HG02970 (cell line): ENCODE measurements around the gene MNS1.
"Not testable (repeated sequence)": the region's sequence is repeated elsewhere in the genome, so short reads cannot be mapped to it uniquely, and the experiment has no call there.

Experiments
- ATAC-seq: cut with Tn5 transposase; IDR thresholded peaks from one replicate; pipeline ENCODE4 v1.9.1; 2021; ENCODE audit warnings: mild to moderate bottlenecking, moderate library complexity, moderate number of reproducible peaks; ENCODE audit not compliant: unreplicated experiment, low FRiP score

MNS1 gene

DNA sequence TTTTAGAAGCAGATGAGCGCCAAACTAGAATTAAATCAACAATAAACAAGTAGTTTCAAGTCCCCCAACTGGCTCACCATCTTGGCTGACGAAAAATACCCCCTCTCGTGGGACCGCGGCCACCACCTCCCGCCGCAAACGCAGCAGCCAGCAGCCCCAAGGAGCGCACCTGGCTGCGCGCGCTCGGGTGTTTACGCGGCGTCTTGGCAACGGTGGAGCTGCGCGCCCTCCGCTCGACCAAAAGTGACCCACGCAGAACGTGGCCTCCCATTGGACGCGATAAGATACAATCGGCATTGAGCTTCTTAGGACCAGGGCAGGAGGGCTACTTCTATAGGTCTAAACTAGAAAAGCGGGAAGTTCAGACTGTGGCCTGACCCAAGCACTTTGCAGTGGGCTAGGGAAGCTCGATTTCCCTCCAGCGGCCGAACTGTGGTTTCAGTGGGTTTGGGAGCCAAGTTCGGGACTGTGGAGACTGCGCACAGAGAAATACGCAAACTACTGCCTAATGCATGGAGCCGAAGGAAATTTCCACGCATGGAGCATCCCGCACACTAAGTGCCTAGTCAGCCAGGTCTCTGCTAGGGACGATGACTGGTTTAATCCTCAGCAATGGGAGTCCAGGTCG lies at the start of gene MNS1:
MNS1 (minus strand) TSS at position 245 of the 628 bp plus-strand sequence; CDS start at position 80, 165 bp downstream.
- peak; percentile 98 for ATAC-seq

GRCh38 chr15:56496635-56497034 lies 31.7 kb upstream of the MNS1 start:
- ATAC-seq, result no peak

GRCh38 chr15:56495533-56495932 lies 30.6 kb upstream of the MNS1 start:
- ATAC-seq, result no peak

DNA sequence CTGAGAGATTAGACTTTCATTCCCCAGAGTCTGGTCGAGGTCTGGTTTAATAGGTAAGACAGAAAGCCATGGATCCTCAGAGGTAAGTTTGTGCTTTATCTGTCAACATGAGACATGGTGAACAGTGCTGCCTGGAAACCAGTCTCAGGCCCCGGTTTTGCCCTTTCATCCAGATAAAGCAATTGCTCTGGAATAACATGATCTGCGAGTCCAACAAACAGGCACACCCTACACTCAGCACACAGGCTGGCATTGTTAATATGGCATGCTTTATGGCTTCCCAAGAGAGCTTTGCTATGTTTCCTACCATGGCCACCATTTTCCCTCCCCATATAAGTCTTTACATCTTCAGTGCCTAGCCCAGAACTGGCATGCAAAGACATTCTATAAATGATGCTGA lies 30.1 kb upstream of the MNS1 start:
- no peak for ATAC-seq

DNA sequence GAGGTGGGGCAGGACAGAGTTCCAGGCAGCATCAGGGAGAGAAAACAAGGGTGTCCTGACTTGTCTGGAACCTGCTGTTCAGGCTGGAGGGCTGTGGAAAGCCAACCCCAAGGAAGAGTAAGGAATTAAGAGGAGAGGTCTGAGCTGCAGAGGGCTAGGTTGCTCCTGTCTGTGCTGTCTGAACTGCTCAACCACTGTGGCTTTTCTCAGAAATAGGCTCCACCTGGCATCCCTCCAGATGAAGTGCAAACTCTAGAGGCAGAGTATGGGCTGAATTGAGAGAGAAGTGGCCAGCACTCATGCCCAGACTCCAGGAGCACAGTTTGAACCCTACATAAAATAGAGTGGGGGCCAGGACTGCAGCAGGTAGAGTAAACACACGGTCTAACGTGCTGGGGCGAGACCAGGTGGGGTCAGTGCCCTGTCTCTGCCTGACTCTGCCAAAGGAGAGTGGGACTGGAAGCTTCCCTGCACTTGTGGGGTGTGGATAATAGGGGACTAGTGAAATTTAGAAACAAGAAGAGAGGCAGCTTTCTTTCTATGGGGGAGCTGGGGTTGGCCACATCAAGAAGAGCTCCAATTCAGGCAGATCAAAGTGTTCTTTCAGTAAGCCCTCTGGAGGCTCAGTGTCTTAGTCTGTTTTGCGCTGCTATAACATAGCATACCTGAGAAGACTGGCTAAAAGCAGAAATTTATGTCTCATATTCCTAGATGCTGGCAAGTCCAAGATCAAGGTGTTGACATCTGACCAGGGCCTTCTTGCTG lies 28.0 kb upstream of the MNS1 start:
- no peak for ATAC-seq

- no peak for ATAC-seq
Measured at GRCh38 chr15:56492236-56492635, 27.3 kb upstream of the MNS1 start.

GRCh38 chr15:56491110-56491722 lies 26.3 kb upstream of the MNS1 start:
- ATAC-seq, result no peak

DNA sequence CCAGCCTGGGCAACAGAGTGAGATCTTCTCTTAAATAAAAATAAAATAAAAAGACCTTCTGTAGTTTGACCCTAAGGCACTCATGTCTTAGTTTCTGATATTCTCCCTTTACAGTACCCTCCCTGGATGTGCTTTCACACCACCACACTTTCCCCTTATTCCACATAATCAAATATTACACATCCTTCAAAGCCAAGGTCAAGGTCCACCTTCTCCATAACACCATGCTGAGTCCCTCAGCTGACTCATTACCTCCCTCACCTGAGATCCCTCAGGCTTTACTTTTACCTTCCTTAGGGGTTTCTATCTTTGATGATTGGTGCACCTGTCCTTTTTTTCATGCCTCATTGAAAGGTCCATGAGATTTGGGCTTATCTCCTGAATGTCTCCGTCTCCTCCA lies 25.5 kb upstream of the MNS1 start:
- ATAC-seq, result no peak

DNA sequence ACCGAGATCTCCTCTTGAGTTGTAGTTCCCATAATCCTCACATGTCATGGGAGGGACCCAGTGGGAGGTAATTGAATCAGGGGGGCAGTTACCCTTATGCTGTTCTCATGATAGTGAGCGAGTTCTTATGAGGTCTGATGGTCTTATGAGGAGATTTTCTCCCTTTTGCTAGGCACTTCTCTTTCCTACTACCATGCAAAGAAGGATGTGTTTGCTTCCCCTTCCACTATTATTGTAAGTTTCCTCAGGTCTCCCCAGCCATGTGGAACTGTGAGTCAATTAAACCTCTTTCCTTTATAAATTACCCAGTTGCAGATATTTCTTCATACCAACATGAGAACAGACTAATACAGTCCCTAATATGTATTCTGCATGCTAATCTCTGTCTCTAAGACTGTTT lies 21.3 kb upstream of the MNS1 start:
- ATAC-seq, result not testable (repeated sequence)

GRCh38 chr15:56485426-56485825 lies 20.5 kb upstream of the MNS1 start:
- not testable (repeated sequence) for ATAC-seq

- ATAC-seq, result no peak
Measured at GRCh38 chr15:56484287-56484686, 19.4 kb upstream of the MNS1 start.

- no peak for ATAC-seq
Measured at GRCh38 chr15:56475351-56475750, 10.4 kb upstream of the MNS1 start.

GRCh38 chr15:56473017-56473416 lies 8.1 kb upstream of the MNS1 start:
- ATAC-seq, result no peak

DNA sequence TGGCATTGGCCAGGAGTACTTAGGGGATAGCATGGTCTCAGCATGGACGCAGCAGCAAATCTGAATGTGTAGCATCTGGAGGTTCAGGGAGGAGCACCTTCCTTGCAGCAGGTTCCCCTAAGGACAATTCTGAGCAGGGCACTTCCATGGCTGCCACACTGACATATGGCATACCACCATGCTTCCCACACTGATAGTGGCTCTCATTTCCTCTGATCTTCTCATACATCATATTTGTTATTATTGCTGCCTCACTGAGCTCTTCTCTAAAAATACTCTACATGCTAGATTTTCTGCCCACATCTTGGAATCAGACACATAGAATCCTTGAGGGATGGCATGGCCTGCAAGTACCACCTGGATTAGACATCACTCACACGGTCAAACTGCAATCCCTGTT lies 7.3 kb upstream of the MNS1 start:
- ATAC-seq, result no peak

- ATAC-seq, result no peak
Measured at GRCh38 chr15:56471440-56472069, 6.6 kb upstream of the MNS1 start.

DNA sequence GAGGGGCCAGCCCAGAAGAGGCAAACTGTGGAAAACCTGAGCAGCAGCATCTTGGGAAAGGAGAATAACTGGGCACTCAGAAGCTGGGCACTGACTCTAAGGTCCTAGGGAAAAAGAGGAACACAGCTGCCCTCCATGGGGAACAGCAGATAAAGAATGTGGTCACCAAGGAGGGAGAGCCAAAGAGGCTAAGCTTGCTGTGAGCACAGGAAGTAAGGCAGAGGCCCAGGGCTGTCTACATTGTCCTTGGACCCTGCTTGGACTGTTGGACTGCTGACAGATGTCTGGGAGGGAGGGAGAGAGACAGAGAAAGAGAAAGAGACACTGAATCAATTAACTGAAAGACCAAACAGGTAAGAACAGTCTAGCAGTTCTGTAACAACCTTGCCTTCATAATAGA lies 4.5 kb upstream of the MNS1 start:
- ATAC-seq, result no peak

DNA sequence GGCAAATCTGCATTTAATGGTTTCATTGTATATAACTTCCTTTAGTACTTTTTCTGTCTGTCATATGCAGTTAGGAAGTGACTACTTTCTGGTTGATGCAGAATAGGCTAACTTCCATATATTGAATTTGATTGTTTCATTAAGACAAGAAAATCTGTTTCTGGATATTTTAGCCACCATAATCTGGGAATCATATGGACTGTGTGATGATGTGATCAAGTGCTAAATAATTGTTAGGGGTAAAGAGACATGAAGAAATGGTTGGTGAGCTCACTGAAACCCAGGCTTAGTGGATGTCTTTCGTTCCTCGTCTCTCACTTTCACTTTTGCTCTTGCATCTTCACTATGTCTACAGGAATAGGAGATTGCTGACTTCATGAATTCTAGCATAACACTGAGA lies 3.5 kb upstream of the MNS1 start:
- peak; percentile 41 for ATAC-seq

- no peak for ATAC-seq
Measured at GRCh38 chr15:56467616-56468015, 2.7 kb upstream of the MNS1 start.

GRCh38 chr15:56460947-56461346 lies 4.0 kb downstream of the MNS1 start:
- no peak for ATAC-seq

GRCh38 chr15:56460071-56460470 lies 4.9 kb downstream of the MNS1 start:
- no peak for ATAC-seq

- no peak for ATAC-seq
Measured at GRCh38 chr15:56459096-56459495, 5.8 kb downstream of the MNS1 start.
